BE2C (cell line): Measurements from ENCODE around the gene RHEBL1.

Experiments used
- DNase-seq: peaks from one replicate; pipeline ENCODE4 v3.0.0-alpha.2; 2020
- H3K27me3 ChIP-seq: fragments of 250-450 bp; sonication (Bioruptor Pico); 2 replicates; pipeline ENCODE4 v1.5.1; 2020; ENCODE audit warnings: mild to moderate bottlenecking
- H3K36me3 ChIP-seq: fragments of 250-450 bp; sonication (Bioruptor Pico); 2 replicates; pipeline ENCODE4 v1.5.1; 2020; ENCODE audit warnings: mild to moderate bottlenecking
- H3K4me1 ChIP-seq: fragments of 250-450 bp; sonication (Bioruptor Pico); 2 replicates; pipeline ENCODE4 v1.5.1; 2020
- H3K4me3 ChIP-seq: 2 replicates; pipeline ENCODE4 v1.5.1; 2011; ENCODE audit warnings: low read depth, low read length
- H3K9me3 ChIP-seq: fragments of 250-450 bp; sonication (Bioruptor Pico); 2 replicates; pipeline ENCODE4 v1.5.1; 2020
- CTCF ChIP-seq: IDR thresholded peaks from 2 replicates; pipeline ENCODE4 v1.5.1; 2012; ENCODE audit warnings: mild to moderate bottlenecking, low read depth, low read length

The RHEBL1 gene

GRCh38 chr12:49057888-49058287 lies 11.9 kb downstream of the RHEBL1 start:
- H3K9me3 ChIP-seq: no peaks in the 10 kb centered on the region
- no peak for DNase-seq
- no peaks in the 10 kb centered on the region for H3K27me3 ChIP-seq

GRCh38 chr12:49055978-49056754 lies 13.6 kb downstream of the RHEBL1 start:
- peak overlapping the region; percentile 95 for H3K4me3 ChIP-seq
- TF ChIP-seq CTCF: no peak

More at GRCh38 chr12:49057888-49058287, 11.9 kb downstream of the RHEBL1 start:
- Histone ChIP-seq H3K4me1 (no peaks in the 10 kb centered on the region; the same call in 1 of the 2 replicates), H3K36me3 (peaks cover 30% of the 10 kb centered on the region), H3K4me3 (peak overlapping the region; percentile 95)
- TF ChIP-seq CTCF: no peak

GRCh38 chr12:49055092-49055491 lies 14.7 kb downstream of the RHEBL1 start:
- no peaks in the 10 kb centered on the region for H3K4me1 ChIP-seq
- no peak for TF ChIP-seq CTCF
- no peak for DNase-seq
- H3K4me3 ChIP-seq: no peak overlapping the region
- H3K36me3 ChIP-seq: peaks cover 58% of the 10 kb centered on the region
- no peaks in the 10 kb centered on the region for H3K27me3 ChIP-seq
- no peaks in the 10 kb centered on the region for H3K9me3 ChIP-seq

More at GRCh38 chr12:49055978-49056754, 13.6 kb downstream of the RHEBL1 start:
- DNase-seq: peak; percentile 62
- H3K27me3 ChIP-seq: no peaks in the 10 kb centered on the region
- no peaks in the 10 kb centered on the region for H3K9me3 ChIP-seq
- H3K4me1 ChIP-seq: no peaks in the 10 kb centered on the region
- H3K36me3 ChIP-seq: peaks cover 47% of the 10 kb centered on the region

DNA sequence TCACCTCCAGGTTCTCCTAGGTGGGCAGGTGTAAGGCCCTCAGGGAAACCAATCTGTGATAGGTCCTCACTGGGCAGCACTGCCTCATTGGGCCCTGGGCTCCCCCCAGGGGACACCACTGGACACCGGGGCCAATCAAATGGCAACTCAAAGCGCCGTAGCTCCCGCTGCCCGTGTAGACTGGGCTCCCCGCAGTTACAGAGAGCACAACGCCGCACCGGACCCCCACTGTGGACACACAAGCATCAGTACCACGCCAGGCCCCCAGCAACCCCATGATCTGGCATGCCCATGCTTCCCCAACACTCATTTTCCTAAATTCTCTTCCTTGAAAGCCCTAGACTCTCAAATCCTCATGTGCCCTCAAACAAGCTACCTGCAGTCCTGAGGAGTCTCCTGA lies 15.3 kb downstream of the RHEBL1 start:
- Histone ChIP-seq H3K4me1 (no peaks in the 10 kb centered on the region), H3K4me3 (no peak overlapping the region), H3K27me3 (no peaks in the 10 kb centered on the region), H3K36me3 (peaks cover 63% of the 10 kb centered on the region), H3K9me3 (no peaks in the 10 kb centered on the region)
- TF ChIP-seq CTCF: no peak
- no peak for DNase-seq

DNA sequence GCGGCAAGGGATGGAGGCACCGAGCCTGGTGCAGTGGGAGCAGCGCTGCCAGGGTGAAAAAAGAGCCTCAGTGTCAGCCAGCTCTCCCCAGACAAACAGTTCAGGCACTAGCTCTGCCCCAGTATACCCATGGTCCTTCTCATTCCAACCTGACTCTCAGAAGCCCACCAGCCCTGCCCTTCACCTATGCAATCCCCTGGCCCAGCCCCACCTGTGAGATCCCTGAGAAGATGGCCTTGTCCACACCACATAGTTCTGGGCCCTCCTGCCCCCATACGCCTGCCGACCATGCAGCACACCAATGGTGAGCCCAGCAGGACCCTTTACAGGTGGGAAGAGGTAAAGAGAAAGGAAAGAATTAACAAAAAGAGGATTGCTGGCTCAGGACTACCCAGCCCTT lies 15.7 kb downstream of the RHEBL1 start:
- no peak overlapping the region for H3K4me3 ChIP-seq
- no peaks in the 10 kb centered on the region for H3K27me3 ChIP-seq
- peaks cover 68% of the 10 kb centered on the region for H3K36me3 ChIP-seq
- no peaks in the 10 kb centered on the region for H3K9me3 ChIP-seq
- TF ChIP-seq CTCF: no peak
- no peak for DNase-seq
- no peaks in the 10 kb centered on the region for H3K4me1 ChIP-seq

DNA sequence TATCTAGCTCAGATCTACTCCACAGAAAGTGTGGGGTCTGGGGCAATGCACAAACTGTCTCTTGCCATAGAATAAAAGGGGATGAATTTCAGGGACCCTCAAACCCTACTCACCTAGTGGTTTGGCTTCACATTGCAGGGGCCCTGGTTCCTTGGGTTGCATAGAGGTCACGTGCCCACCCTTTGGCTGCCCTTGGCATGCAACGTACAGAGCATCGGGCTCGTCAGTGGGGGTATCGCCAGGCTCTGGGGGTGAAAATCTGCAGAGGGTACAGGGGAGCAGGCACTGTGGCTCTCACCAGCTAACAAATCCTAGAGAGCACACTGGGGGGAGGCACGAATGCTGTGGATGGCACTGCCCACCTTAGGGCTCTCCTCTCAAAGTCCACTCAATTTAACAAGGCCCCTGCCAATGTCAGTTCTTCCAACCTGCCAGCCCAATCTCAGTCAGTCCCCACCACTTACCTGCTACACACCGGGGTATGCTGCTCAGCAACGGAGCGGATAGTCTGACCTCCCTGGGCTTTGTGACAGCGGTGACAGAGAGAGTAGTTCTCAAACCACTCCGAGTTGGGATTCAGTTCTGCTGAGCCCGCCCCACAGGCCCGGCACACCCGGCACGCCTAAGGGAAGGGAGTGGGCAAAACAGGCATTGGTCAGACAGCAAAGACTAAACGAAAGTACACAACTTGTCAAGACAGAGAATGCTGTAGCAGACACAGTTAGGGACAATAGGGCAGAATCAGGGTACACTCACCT lies 17.1 kb downstream of the RHEBL1 start:
- Histone ChIP-seq H3K27me3 (no peaks in the 10 kb centered on the region), H3K36me3 (peaks cover 82% of the 10 kb centered on the region), H3K4me3 (no peak overlapping the region), H3K9me3 (no peaks in the 10 kb centered on the region), H3K4me1 (no peaks in the 10 kb centered on the region)
- TF ChIP-seq CTCF: no peak
- no peak for DNase-seq
